ENCODE data around the gene EHD4. TPM values are rescaled to one million over a fixed set of nuclear protein-coding genes. Genes with fewer than 3 reads are reported as not detected.

Gene EHD4
- polyA plus RNA-seq, 1 of the 3 experiments (the other 2 are of a cell fraction): 17.5 TPM

GRCh38 chr15:42021593-42021992 lies 49.2 kb upstream of the EHD4 start:
- TF ChIP-seq FOSL2 (IDR thresholded peaks at IDR 0.05; ENCODE audit: borderline replicate concordance, low read depth): no peak
- TF ChIP-seq IRF3 (IDR thresholded peaks at IDR 0.05; ENCODE audit: low read depth, low read length): no peak
- no peak for TF ChIP-seq JUND (IDR thresholded peaks at IDR 0.05)
- no peak for TF ChIP-seq MAX (IDR thresholded peaks at IDR 0.05; ENCODE audit: low read depth)
- TF ChIP-seq POLR2AphosphoS5 (IDR thresholded peaks at IDR 0.05; ENCODE audit: low read depth, low read length): no peak
- TF ChIP-seq ZBTB33 (IDR thresholded peaks at IDR 0.05; ENCODE audit: borderline replicate concordance, low read depth): no peak
- TF ChIP-seq TCF12 (IDR thresholded peaks at IDR 0.05): no peak
- TF ChIP-seq SIN3A (IDR thresholded peaks at IDR 0.05; ENCODE audit: borderline replicate concordance, low read depth, low read length): no peak
- TF ChIP-seq GABPA (IDR thresholded peaks at IDR 0.05; ENCODE audit: low read depth): no peak
- no peak for TF ChIP-seq RAD21 (IDR thresholded peaks at IDR 0.05; ENCODE audit: low read length)
- no peak for TF ChIP-seq MEF2A (IDR thresholded peaks at IDR 0.05; ENCODE audit: borderline replicate concordance, low read depth)
- Histone ChIP-seq H3F3A (replicated peaks; ENCODE audit: insufficient read depth) (no peaks in the 10 kb centered on the region), H3K4me2 (no peak overlapping the region), H2AFZ (ENCODE audit: low read depth) (no peak overlapping the region), H3K4me1 (ENCODE audit: control insufficient read depth in 1 of 2, insufficient read depth in 2 of 2, low read depth in 1 of 2, low read length in 1 of 2) (peaks cover 0 to 18% of the 10 kb centered on the region in 2 experiments; a peak in 1 of 4 replicates), H3K27ac (ENCODE audit: low read depth in 2 of 2, low read length in 1 of 2) (no peak overlapping the region), H3K9me3 (no peaks in the 10 kb centered on the region), H3K9ac (no peak overlapping the region), H3K79me2 (ENCODE audit: insufficient read depth) (no peaks in the 10 kb centered on the region), H4K20me1 (ENCODE audit: insufficient read depth) (no peaks in the 10 kb centered on the region), H3K36me3 (replicated peaks in 1 of 2; ENCODE audit: control insufficient read depth in 1 of 2, insufficient read depth in 2 of 2, low read length in 1 of 2) (no peaks in the 10 kb centered on the region), H3K27me3 (ENCODE audit: insufficient read depth) (no peaks in the 10 kb centered on the region; the same call in 1 of the 2 replicates), H3K4me3 (ENCODE audit: low read depth in 2 of 2, low read length in 1 of 2) (no peak overlapping the region), H3K9me2 (no peaks in the 10 kb centered on the region)
- ChIA-PET CTCF (interaction anchor here (1.2 kb wide), 1 partner anchor 32 kb away, joined by 7 read pairs; no protein-coding TSS in a partner anchor), POLR2A (interaction anchor here (0.5 kb wide), 1 partner anchor 624 kb away, joined by 3 read pairs; no protein-coding TSS in a partner anchor)
- 25% methylated on average over 1 of the region's 5 CpGs for WGBS (ENCODE audit: low lambda C conversion rate)
- DNase-seq: no peak

- no peaks in the 10 kb centered on the region for H4K20me1 ChIP-seq (ENCODE audit: insufficient read depth)
- H3K27me3 ChIP-seq (ENCODE audit: insufficient read depth): no peaks in the 10 kb centered on the region; the same call in 1 of the 2 replicates
- no peaks in the 10 kb centered on the region for H3F3A ChIP-seq (replicated peaks; ENCODE audit: insufficient read depth)
- no peaks in the 10 kb centered on the region for H3K9me3 ChIP-seq
- CTCF ChIA-PET: interaction anchor here (1.2 kb wide), 1 partner anchor 31 kb away, joined by 7 read pairs; no protein-coding TSS in a partner anchor
- no peak within 1 kb of the TSS for H2AFZ ChIP-seq (ENCODE audit: low read depth)
- no peaks in the 10 kb centered on the region for H3K9me2 ChIP-seq
- no peaks in the 10 kb centered on the region for H3K79me2 ChIP-seq (ENCODE audit: insufficient read depth)
- H3K4me3 ChIP-seq (ENCODE audit: low read depth in 2 of 2, low read length in 1 of 2): no peak within 1 kb of the TSS
- no peak for TF ChIP-seq RCOR1 (IDR thresholded peaks at IDR 0.05; ENCODE audit: low read length)
- TF ChIP-seq TCF12 (IDR thresholded peaks at IDR 0.05): no peak
- no peak for TF ChIP-seq JUND (IDR thresholded peaks at IDR 0.05)
- TF ChIP-seq NFIC (IDR thresholded peaks at IDR 0.05; ENCODE audit: borderline replicate concordance): no peak
- TF ChIP-seq CTCF (IDR thresholded peaks at IDR 0.05): no peak
- TF ChIP-seq CHD2 (IDR thresholded peaks at IDR 0.05; ENCODE audit: low read length, partially characterized antibody): no peak
- no peak for TF ChIP-seq GATA2 (CRISPR knock-in tag; IDR thresholded peaks at IDR 0.05)
- no peaks in the 10 kb centered on the region for H3K36me3 ChIP-seq (replicated peaks in 1 of 2; ENCODE audit: control insufficient read depth in 1 of 2, insufficient read depth in 2 of 2, low read length in 1 of 2)
- DNase-seq: no peak
- no peak within 1 kb of the TSS for H3K27ac ChIP-seq (ENCODE audit: low read depth in 2 of 2, low read length in 1 of 2)
- H3K9ac ChIP-seq: no peak within 1 kb of the TSS
- H3K4me2 ChIP-seq: no peak within 1 kb of the TSS
- POLR2A ChIA-PET: no interaction called here
- H3K4me1 ChIP-seq (ENCODE audit: control insufficient read depth in 1 of 2, insufficient read depth in 2 of 2, low read depth in 1 of 2, low read length in 1 of 2): peaks cover 0 to 18% of the 10 kb centered on the region in 2 experiments; a peak in 1 of 4 replicates
- 47% methylated on average over 4 of the region's 5 CpGs for WGBS (ENCODE audit: low lambda C conversion rate)
These were observed 48.4 kb upstream of the EHD4 start, which contains the start of gene PLA2G4E for GRCh38 chr15:42020713-42021273. Gene PLA2G4E, minus strand, starts transcription at chr15:42021042. Its CDS starts 12 bp downstream, at chr15:42021030.

All from SK-N-SH (cell line).